ENCODE results near the gene ARFIP2. TPM values are rescaled to one million over a fixed set of nuclear protein-coding genes. Genes with fewer than 3 reads are reported as not detected.

Gene ARFIP2
- total RNA-seq, 6 donors from 2014 or later: 41.7 to 80.7 (median 54.6) TPM

DNA sequence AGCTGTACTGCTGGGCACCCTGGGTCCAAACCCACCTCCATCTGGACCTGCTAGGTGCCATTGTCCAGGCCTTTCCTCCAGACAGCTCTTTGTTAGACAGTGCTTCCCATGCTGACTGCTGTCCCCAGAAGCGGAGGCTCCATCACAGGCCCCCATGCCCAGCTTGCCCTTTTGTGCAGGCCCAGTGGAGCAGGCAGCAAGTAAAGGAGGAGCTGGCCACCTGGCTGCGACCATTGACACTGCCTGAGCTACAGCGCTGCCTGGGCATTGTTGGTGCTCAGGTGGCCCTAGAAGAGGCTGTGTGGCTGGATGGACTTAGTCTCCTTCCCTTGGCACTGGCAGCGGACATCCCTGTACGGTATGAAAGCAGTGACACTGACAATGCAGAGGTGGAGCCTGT, 17.4 kb upstream of the ARFIP2 start:
- DNase-seq: no peak
- Histone ChIP-seq H3K27me3 (no peaks in the 10 kb centered on the region), H3K27ac (no peak overlapping the region), H3K9me3 (no peaks in the 10 kb centered on the region), H3K4me3 (no peak overlapping the region), H3K4me1 (no peaks in the 10 kb centered on the region), H3K36me3 (peaks cover 4 to 28% (median 11%) of the 10 kb centered on the region in 4 donors)
- WGBS, 2 donors: 98 to 100% methylated on average over 2 to 5 of the region's 5 CpGs
- peak in 1 of 2 donors; percentile 4 for ATAC-seq (ENCODE audit: low FRiP score in 2 of 2)
- TF ChIP-seq EP300 (IDR thresholded peaks at IDR 0.05) (no peak), POLR2A (IDR thresholded peaks at IDR 0.05) (no peak), POLR2AphosphoS5 (IDR thresholded peaks at IDR 0.05) (no peak)
- TF ChIP-seq, protein P1, sequence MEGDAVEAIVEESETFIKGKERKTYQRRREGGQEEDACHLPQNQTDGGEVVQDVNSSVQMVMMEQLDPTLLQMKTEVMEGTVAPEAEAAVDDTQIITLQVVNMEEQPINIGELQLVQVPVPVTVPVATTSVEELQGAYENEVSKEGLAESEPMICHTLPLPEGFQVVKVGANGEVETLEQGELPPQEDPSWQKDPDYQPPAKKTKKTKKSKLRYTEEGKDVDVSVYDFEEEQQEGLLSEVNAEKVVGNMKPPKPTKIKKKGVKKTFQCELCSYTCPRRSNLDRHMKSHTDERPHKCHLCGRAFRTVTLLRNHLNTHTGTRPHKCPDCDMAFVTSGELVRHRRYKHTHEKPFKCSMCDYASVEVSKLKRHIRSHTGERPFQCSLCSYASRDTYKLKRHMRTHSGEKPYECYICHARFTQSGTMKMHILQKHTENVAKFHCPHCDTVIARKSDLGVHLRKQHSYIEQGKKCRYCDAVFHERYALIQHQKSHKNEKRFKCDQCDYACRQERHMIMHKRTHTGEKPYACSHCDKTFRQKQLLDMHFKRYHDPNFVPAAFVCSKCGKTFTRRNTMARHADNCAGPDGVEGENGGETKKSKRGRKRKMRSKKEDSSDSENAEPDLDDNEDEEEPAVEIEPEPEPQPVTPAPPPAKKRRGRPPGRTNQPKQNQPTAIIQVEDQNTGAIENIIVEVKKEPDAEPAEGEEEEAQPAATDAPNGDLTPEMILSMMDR (IDR thresholded peaks at IDR 0.05): no peak

- Histone ChIP-seq H3K36me3 (peaks cover 4 to 24% (median 9%) of the 10 kb centered on the region in 4 donors), H3K4me3 (no peak overlapping the region), H3K4me1 (no peaks in the 10 kb centered on the region), H3K9me3 (no peaks in the 10 kb centered on the region), H3K27me3 (no peaks in the 10 kb centered on the region), H3K27ac (no peak overlapping the region)
- TF ChIP-seq, protein P1 (IDR thresholded peaks at IDR 0.05): no peak
- TF ChIP-seq POLR2A (IDR thresholded peaks at IDR 0.05) (no peak), EP300 (IDR thresholded peaks at IDR 0.05) (no peak), POLR2AphosphoS5 (IDR thresholded peaks at IDR 0.05) (no peak)
- DNase-seq: peak in 1 of 2 donors; percentile 38
- peak; percentile 31 to 68 for ATAC-seq (ENCODE audit: low FRiP score in 2 of 2)
- WGBS, 2 donors: 52 to 87% methylated on average over 7 of the region's 7 CpGs
These were observed 17.0 kb upstream of the ARFIP2 start for GRCh38 chr11:6498121-6498520.

GRCh38 chr11:6497069-6497839, 16.1 kb upstream of the ARFIP2 start, which contains the start of gene DNHD1:
DNHD1 (plus strand) TSS chr11:6497280; CDS start chr11:6498216, 936 bp downstream.
- no peaks in the 10 kb centered on the region for H3K4me1 ChIP-seq
- peaks cover 4 to 27% (median 8%) of the 10 kb centered on the region in 4 donors for H3K36me3 ChIP-seq
- 61 to 77% methylated on average over 32 to 33 of the region's 33 CpGs for WGBS, 2 donors
- H3K27me3 ChIP-seq: no peaks in the 10 kb centered on the region
- peak within 1 kb of the TSS in 1 of 4 donors; percentile 9 for H3K4me3 ChIP-seq
- DNase-seq (peak in 1 of 2 donors; percentile 47), ATAC-seq (ENCODE audit: low FRiP score in 2 of 2) (peak; percentile 35 to 41)
- H3K9me3 ChIP-seq: no peaks in the 10 kb centered on the region
- no peak within 1 kb of the TSS for H3K27ac ChIP-seq
- TF ChIP-seq POLR2AphosphoS5 (IDR thresholded peaks at IDR 0.05): no peak
- TF ChIP-seq, protein P1 (IDR thresholded peaks at IDR 0.05): no peak
- TF ChIP-seq EP300 (IDR thresholded peaks at IDR 0.05): no peak
- TF ChIP-seq POLR2A (IDR thresholded peaks at IDR 0.05): no peak

DNA sequence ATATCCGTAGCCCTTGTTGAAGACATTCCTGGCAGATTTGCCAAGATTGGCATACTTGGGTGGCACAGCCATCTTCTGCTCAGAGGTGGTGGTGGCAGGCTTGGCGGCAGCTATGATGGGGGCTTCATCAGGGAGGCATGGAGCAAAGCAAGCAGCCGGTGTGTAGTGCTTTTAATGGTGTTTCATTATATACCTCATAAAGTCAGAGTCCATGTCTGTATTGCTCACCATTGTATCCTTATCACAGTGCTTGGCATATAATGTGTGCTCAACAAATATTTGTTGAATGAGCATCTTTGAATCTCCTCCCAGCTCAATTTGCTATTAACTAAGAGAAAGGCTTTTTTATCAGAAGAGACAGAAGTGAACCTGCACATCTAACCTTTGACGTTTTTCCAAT, 8.2 kb upstream of the ARFIP2 start:
- DNase-seq (no peak), ATAC-seq (ENCODE audit: low FRiP score in 2 of 2) (no peak)
- no peak overlapping the region for H3K27ac ChIP-seq
- H3K36me3 ChIP-seq: peaks cover 0 to 66% (median 22%) of the 10 kb centered on the region in 4 donors
- H3K9me3 ChIP-seq: no peaks in the 10 kb centered on the region
- 84 to 85% methylated on average over 4 of the region's 4 CpGs for WGBS, 2 donors
- peaks cover 0 to 4% (median 0%) of the 10 kb centered on the region in 4 donors for H3K4me1 ChIP-seq
- TF ChIP-seq POLR2A (IDR thresholded peaks at IDR 0.05) (no peak), EP300 (IDR thresholded peaks at IDR 0.05) (no peak), POLR2AphosphoS5 (IDR thresholded peaks at IDR 0.05) (no peak)
- TF ChIP-seq, protein P1 (IDR thresholded peaks at IDR 0.05): no peak
- no peaks in the 10 kb centered on the region for H3K27me3 ChIP-seq
- H3K4me3 ChIP-seq: no peak overlapping the region
